ENCODE results near the gene MFSD11.

DNA sequence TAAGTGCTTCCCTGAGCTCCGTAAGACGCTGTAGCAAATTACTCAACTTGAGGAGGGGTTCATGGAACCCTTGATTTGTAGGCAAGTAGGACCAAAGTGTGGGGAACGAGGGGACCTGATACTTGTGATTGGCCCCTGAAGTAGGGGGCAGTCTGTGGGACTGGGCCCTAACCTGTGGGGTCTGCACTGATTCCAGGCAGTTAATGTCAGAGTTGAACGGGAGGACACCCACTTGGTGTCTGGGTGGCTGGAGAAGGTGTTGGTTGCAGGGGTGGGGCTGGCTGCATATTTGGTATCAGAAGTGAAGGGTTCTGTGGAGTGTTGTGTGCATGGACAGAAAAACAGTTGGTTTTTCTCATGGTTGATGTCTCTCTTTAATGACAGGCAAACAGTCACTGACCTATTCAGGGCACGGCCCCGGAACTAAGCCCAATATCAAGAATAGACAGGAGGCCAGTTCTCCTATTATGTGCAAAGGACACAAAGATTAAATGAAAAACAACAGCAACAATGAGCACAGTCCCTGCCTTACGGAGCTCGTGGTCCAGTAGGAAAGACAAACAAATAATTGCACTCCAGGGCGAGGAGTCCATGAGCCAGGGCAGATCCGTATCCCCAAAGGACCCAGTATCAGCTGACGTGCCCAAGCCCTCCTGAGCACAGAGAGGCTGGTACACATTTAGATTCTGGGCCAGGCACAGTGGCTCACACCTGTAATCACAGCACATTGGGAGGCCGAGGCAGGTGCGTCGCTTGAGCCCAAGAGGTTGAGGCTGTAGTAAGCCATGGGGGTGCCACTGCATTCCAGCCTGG lies 46.3 kb upstream of the MFSD11 start:
- TF ChIP-seq, protein P1, sequence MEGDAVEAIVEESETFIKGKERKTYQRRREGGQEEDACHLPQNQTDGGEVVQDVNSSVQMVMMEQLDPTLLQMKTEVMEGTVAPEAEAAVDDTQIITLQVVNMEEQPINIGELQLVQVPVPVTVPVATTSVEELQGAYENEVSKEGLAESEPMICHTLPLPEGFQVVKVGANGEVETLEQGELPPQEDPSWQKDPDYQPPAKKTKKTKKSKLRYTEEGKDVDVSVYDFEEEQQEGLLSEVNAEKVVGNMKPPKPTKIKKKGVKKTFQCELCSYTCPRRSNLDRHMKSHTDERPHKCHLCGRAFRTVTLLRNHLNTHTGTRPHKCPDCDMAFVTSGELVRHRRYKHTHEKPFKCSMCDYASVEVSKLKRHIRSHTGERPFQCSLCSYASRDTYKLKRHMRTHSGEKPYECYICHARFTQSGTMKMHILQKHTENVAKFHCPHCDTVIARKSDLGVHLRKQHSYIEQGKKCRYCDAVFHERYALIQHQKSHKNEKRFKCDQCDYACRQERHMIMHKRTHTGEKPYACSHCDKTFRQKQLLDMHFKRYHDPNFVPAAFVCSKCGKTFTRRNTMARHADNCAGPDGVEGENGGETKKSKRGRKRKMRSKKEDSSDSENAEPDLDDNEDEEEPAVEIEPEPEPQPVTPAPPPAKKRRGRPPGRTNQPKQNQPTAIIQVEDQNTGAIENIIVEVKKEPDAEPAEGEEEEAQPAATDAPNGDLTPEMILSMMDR (IDR thresholded peaks at IDR 0.05), result no peak
- TF ChIP-seq POLR2A (IDR thresholded peaks at IDR 0.05), result no peak
